Activated CD4-positive, alpha-beta T cell treated with anti-CD3 and anti-CD28 coated beads for 24 hours (primary cell): ENCODE results near the gene FHL3.
"Not testable (repeated sequence)": the region's sequence is repeated elsewhere in the genome, so short reads cannot be mapped to it uniquely, and the experiment has no call there.

Experiments used
- DNase-seq, 2 donors: peaks; one replicate each; pipeline ENCODE4 v3.0.0-alpha.2; 2020; ENCODE audit warnings: low read depth in 2 of 2

FHL3 gene

DNA sequence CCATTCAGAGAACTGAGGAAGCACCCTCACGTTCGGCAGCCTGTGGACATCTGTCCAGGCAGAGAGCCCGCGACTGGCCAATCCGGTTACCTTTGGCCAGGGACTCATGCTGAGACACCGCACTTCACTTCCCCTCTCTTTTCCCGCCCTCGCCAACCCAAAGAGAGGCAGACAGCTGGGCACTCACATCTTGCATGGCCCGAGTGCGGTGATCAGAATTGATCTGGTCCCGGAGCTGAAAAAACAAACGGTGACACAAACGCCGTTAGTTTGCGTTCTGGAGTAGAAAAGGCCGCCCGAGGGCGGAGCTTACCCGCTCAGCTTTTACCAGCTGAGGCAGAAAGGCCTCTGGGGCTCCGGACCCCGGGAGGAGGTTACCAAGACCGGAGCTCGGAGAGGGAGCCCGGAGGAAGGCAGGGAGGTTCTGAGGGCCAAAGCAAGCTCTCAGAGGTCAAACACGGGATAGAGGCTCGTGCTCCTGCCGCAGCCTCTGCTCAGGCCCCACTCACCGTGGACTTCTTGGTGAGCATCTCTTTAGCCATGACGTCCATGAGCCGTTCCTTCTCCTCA is 15.9 kb downstream of the FHL3 start:
- DNase-seq = no peak

DNA sequence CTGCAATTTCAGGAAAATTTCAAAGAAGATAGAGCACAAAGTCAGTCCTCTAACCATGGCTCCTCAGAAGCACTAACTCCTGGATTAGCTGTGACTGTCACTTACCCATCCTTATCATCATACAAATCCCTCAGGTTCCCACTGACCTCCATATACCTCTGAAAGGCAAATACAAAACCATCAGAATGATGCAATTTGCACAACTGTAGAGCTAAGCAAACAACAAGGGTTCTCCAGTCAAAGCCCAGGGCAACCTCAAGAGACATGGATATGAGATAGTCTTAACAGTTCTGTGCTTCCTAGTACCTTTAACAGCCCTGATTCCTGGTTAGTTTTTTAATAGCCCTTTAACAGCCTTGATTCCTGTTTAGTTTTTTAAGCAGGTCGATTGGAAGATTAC is 17.6 kb downstream of the FHL3 start:
- no peak for DNase-seq

DNA sequence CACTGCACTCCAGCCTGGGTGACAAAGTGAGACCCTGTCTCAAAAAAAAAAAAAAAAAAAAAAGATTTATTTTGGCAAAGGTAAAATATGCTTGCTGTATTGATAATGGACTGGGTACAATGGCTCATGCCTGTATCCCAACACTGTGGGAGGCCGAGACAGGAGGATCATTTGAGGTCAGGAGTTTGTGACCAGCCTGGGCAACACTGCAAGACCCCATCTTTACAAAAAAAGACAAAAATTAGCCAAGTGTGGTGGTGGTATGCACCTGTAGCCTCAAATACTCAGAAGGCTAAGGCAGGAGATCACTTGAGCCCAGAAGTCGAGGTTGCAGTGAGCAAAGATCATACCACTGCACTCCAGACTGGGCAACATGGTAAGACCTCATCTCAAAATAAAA is 21.8 kb downstream of the FHL3 start:
- DNase-seq = no peak

DNA sequence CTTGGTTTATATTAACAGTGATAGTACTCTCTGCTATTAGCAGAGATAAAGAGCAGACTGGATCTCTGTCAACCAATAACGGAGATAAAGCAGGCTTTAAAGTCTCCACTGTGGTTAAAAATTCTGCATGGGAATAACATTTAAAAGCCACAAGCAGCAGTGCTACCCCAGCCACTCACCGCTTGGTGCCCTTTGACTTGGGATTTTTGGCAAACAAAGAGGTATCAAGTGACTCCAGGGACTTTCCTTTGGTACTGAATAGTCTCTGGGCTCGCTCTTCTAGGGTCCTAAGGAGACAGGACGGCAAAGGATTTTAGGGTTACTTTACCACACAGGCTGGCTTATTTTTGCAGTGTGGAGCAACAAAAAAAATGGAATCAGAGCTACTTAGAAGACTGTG is 26.8 kb downstream of the FHL3 start:
- no peak for DNase-seq

DNA sequence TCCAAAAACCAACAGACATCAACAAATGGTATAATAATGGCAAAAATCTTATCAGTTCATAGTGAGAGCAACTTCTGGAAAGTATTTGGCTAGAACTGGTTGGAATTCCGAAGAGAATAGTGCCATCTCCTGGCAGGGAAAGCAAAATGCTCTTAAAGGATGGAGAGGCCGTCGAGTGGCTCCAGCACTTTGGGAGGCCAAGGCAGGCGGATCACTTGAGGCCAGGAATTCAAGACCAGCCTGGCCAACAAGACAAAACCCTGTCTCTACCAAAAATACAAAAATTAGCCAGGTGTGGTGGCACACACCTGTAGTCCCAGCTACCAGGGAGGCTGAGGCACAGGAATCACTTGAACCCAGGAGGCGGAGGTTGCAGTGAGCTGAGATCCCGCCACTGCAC is 30.2 kb downstream of the FHL3 start:
- not testable (repeated sequence) for DNase-seq

DNA sequence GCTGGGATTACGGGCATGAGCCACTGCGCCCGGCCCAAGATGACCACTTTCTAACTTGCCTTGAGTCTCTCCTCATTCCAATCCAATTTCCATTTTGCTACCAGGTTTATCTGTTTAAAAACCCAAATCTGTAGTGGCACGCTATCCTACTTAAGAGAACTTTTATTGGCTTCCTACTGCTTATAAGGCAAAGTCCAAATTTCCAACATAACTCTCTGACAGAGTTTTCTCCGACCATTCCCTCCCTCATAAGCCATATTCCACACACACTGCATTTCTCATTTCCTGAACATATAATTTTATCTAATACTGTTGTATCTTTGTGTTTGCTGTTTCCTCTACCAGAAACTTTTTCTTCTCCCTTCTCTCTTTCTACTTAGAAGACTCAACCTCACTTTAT is 30.7 kb downstream of the FHL3 start:
- no peak for DNase-seq

DNA sequence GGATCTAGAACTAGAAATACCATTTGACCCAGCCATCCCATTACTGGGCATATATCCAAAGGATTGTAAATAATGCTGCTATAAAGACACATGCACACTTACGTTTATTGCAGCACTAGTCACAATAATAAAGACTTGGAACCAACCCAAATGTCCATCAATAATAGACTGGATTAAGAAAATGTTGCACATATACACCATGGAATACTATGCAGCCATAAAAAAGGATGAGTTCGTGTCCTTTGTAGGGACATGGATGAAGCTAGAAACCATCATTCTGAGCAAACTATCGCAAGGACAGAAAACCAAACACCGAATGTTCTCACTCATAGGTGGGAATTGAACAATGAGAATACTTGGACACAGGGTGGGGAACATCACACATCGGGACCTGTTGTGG is 31.6 kb downstream of the FHL3 start:
- not testable (repeated sequence) for DNase-seq

DNA sequence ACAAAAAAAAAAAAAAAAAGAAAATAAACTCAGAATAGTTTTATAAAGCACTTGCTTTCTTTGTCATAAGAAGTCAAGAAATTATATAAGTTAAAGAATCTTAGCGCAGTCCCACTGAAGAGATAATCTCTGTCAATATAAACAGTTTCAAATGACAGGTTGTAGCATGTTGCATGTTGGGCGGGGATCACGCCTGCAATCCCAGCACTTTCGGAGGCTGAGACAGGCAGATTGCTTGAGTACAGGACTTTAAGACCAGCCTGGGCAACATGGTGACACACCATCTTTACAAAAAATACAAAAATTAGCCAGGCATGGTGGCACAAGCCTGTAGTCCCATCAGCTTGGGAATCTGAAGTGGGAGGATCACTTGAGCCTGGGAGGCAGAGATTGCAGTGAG is 40.0 kb downstream of the FHL3 start:
- no peak for DNase-seq

DNA sequence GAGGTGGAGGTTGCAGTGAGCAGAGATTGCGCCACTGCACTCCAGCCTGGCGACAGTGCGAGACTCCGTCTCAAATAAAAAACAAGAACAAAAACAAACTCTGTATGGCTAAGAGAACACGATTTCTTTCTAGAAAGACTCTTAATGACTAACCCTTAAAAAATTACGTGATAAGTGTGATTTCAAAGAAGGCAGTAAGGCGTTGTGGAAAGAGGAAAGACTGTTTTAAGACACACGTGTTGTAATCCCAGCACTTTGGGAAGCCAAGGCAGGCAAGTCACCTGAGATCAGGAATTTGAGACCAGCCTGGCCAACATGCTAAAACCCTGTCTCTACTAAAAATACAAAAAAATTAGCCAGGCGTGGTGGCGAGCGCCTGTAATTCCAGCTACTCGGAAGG is 41.2 kb downstream of the FHL3 start:
- DNase-seq = not testable (repeated sequence)

DNA sequence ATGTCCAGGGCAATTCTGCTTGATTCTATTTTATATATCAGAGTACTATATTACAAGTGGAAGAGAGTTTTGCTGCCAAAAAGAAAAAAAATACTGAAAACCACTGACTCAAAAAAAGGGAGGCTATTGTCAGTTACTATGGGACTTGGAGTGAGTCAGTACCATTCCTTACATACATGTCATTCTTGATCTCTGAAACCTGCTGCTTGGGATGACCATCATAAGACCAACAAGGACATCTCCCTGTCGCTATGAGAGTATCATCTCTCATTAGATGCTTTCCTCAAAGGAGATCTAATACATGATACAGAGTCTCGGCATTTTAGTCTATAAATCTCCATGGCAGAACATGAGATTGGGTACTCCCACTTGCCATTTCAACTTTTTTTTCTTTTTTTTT is 46.6 kb downstream of the FHL3 start:
- DNase-seq = no peak

DNA sequence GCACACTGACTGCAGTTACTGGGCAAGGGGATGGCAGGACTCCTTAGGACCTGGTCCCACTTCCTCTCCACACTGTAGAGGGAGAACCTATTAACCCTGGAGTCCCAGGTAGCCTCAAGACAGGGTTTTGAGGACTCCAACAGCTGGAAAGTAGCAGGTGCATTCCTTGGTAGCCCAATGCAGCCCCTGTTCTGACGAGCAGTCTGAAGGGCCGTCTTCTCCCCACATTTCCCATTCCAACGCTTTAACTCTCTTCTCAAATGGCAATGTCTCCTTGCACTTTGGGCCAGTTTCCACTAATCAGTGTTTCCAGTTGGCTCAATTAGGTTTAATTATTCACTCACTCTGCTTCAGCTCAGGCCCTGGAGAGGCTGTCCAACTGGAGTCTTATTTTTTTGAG is 49.6 kb downstream of the FHL3 start:
- no peak for DNase-seq

DNA sequence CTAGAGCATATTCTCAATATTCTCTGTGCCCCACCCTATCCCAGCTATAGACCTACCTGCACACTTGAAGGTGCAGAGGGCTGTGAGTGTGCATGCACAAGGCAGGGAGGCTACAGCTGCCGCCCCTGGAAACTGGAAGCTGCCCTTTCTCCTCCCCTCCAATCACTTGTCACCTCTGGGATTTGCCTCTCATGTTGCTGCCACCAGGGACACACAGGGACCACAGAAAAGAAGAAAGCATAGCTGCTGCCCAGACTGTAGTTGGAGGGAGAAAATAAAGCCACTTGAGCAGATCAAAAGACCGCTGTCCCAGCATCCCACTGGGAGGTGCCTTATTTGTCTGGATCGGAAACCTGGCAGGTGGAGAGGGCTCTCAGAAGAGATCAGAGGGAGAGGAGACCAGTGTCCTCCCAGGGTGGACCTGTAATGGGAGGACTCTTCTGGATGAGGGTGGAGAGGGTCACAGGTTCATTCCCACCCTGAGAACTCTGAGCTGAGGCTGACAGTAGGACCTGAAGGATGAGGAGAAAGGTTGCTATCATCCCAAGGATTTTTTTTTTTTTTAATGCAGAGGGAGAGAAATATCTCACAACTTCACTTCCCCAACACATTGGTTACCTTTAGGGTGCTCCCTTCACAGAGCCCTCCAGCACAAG is 50.9 kb downstream of the FHL3 start:
- DNase-seq = no peak

DNA sequence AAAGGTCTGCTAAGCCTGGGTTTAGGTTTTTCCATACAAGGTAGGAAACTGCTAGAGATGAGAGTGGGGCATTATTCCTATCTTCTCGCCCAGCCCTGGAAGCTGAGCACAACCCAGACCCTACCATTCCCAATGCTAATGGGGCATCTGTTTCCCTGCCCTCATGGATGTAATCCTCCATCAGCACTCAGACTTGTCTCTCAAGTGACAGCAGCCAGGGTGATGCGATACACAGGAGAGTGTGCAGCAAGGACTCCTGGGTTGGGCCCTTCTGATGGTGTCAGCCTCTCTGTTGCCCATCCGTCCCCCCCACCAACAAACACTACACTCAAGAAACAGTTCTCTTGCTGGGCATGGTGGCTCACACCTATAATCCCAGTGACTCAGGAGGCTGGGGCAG is 52.6 kb downstream of the FHL3 start:
- no peak for DNase-seq

DNA sequence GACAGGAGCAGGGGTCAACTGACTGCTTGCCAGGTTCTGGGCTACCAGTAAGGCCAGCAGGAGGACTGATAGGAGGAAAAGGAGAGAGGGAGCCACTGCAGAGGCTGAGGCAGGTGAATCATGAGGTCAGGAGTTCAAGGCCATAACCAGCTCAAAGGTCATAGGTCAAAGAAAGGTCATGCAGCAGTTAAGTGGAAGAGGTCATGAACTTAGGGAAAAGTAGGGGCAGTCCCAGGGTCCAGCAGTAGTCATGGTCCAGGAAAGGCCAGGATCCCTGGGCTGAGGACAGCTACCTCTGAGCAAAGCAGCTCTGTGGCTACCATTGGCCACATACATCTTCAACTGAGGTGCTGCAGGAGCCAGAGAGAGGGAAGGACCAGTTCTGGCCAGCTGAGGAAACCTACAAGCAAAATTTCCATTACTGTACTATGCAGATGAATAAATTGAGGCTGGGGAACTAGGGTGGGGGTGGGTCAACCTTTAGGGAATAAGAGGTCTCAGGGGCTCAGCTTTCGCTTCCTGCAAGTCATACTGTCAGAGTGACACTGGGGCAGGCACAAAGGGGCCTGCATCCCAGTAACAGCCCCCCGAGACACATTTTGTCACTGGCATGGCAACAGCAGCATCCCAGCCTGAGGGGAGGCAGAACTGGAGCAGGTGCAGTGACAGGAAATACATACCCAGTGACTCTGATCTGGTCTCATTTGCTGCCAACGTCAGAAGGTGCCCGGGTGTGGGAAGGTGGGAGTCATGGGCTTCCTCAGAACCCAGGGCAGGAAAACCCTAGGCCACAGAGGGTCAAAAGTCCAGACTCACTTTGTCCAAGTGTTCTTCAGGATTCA is 53.3 kb downstream of the FHL3 start:
- no peak for DNase-seq

DNA sequence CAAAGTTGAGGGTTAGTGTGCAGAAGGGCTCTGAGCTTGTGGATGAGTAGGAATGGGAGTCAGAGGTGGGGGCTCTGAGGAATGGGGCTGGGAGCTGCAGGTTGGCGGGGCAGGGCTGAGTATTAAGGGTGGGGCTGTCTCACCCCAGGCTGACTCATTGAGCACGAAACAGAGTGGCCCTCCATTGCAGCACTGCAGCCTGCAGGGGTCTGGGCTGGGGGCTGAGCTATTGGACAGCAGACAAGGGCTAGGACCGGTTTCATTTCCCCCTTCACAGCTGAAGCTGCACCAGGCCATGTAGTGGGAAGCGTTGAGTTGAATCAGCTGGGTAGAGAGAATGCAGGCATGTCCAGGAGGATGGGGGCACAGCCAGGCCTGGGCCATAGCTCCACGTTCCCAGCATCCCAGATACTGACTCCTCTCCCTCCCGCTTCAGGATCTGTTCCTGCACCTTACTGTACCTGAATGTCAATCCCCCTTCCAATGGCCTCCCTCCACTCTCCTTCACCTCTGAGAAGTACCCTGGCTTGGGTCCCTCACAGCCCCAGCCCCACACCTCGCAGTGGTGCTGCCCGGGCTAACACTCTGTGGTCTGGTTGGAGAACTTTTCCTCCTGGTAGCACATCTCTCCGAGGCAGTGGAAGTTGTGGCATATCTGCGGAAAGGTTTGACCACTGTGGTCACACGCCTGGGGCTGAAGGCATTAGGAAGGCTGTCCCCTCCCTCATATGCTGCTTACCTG is 54.1 kb downstream of the FHL3 start:
- DNase-seq = no peak

DNA sequence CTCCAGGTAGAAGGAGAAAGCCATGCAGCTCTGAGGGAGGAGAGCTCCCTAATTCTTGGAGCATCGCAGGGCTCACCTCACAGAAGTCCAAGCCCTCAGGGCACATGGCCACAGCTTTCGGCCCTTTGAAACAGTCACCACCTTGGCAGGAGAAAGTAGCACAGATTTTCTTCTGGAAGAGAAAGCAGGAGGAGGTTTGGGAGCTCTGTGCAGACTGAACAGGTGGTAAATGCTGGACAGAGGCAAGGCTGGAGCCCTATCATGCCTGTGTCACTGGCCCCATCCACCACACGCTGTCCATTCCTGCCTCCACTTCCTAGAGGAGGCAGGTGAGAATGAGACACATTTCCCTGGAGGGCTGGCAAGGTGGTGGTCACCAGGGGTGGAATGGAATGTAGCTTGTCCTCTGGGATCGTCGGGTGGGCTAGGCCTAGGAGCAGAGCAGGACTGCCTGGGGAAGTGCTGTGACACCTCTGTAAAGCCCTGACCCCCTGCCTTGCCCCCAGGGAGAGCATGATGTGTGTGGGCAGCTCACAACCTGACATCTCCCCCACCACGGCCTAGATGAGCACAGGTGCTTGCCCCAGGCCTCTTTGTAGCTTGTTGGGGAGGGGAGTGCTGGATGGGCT is 55.7 kb downstream of the FHL3 start:
- no peak for DNase-seq

DNA sequence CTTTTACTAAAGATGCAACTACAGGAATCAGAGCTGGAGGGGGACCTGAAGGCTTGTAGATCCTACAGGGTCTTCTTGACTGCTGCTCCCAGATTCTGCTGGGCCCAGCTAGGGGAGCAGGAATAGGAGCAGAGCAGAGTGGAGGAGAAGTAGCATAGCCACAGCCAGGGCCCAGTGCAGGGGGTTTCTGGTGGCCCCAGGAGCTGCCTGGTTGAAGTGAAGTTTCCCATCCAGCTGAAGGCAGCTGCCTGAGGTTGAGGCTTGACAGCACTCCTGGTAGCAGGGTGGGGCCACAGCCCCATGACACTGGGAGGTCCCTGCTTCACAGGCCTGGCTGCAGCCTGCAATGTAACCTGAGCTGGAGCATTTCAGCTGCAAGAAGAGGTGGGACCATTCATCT is 56.5 kb downstream of the FHL3 start:
- no peak for DNase-seq

DNA sequence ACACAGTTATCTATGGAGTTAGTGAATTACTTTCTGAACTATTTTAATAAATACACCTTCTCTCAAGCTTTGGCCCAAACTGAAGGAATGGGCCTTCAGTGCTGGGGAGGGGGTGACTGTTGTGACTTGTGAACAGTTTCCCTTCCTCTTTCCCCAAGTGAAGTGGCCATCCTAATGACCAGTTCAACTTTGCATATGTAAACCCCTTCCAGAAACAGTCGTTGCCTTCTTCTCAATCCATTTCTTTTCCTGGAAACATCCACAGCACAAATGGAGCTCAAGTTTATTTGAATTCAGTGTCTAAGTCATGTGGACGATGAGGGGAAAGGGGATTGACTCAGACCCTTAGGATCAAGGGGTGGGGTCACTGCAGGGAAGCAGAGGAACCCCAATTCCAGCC is 57.1 kb downstream of the FHL3 start:
- DNase-seq = no peak

DNA sequence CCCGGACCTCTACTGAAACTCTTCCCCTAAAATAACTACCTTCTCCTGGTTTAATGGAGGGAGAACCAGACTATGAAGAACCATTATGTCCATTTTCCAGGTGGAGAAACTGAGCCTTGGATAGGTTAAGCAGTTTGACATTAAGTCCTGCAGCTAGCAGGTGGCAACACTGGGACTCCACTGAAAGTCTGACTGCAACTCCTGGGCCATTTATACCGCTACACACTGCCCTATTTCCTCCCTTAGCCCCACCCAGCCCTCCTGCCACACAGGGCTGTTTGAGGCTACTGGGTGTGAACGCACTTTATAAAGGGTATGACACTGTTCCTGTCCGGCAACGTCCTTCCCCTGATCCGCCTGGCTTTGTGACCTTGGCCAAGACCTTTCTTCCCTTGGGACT is 58.0 kb downstream of the FHL3 start:
- no peak for DNase-seq
